OCI-LY7 (cell line): ENCODE data around the gene LLGL1. TPM values are rescaled to one million over a fixed set of nuclear protein-coding genes. Genes with fewer than 3 reads are reported as not detected.

Experiments
- BruUV-seq: library from RNA; stranded (reverse); fragments of 400-500 nt; replicated peaks from 2 replicates; lab custom pipeline; 2021; lab: Mats Ljungman, UMichigan
- CTCF ChIA-PET: fragments of 300-600 bp; sonication (Branson Sonifier 250); formaldehyde crosslinking; loops from one replicate; lab custom pipeline; 2022; ENCODE audit warnings: antibody characterized with exemption; ENCODE audit not compliant: unreplicated experiment; lab: Charles Lee
- POLR2A ChIA-PET: fragments of 300-600 bp; sonication (Branson Sonifier 250); formaldehyde crosslinking; loops from one replicate; lab custom pipeline; 2022; ENCODE audit warnings: antibody characterized with exemption; lab: Charles Lee
- DNase-seq: peaks from one replicate; pipeline ENCODE4 v3.0.0-alpha.2; 2015; ENCODE audit warnings: low spot score
- H2AFZ ChIP-seq: fragments of 200-600 bp; sonication (generic), shearing (Covaris generic); 2 replicates; pipeline ENCODE4 v1.6.1; 2014; ENCODE audit warnings: mild to moderate bottlenecking, antibody characterized with exemption, low read length, moderate library complexity
- H3K27ac ChIP-seq: fragments of 200-600 bp; sonication (generic); 2 replicates; pipeline ENCODE4 v1.5.1; 2014; ENCODE audit warnings: mixed run types, low read depth, mild to moderate bottlenecking, moderate library complexity, low read length, inconsistent platforms; ENCODE audit not compliant: poor library complexity, severe bottlenecking
- H3K36me3 ChIP-seq: fragments of 200-600 bp; sonication (generic); 2 replicates; pipeline ENCODE4 v1.6.1; 2014; ENCODE audit warnings: mild to moderate bottlenecking, antibody characterized with exemption, low read length, moderate library complexity, mixed read lengths; ENCODE audit not compliant: insufficient read depth
- H3K4me1 ChIP-seq: fragments of 200-600 bp; sonication (generic); 2 replicates; pipeline ENCODE4 v1.5.1; 2014; ENCODE audit warnings: mild to moderate bottlenecking, low read length; ENCODE audit not compliant: insufficient read depth, poor library complexity, severe bottlenecking
- H3K4me2 ChIP-seq: fragments of 200-600 bp; sonication (generic); 2 replicates; pipeline ENCODE4 v1.6.1; 2014; ENCODE audit warnings: mild to moderate bottlenecking, low read length
- H3K4me3 ChIP-seq: fragments of 200-600 bp; sonication (generic); 2 replicates; pipeline ENCODE4 v1.5.1; 2014; ENCODE audit warnings: mild to moderate bottlenecking, low read depth, low read length; ENCODE audit not compliant: poor library complexity, severe bottlenecking
- H3K79me2 ChIP-seq: fragments of 200-600 bp; sonication (generic); 2 replicates; pipeline ENCODE4 v1.6.1; 2016; ENCODE audit warnings: low read depth, mild to moderate bottlenecking, low read length, moderate library complexity, mixed read lengths; ENCODE audit not compliant: insufficient read depth
- H3K9me2 ChIP-seq: fragments of 200-600 bp; sonication (generic); 2 replicates; pipeline ENCODE4 v1.6.1; 2016; ENCODE audit warnings: mild to moderate bottlenecking, low read length, mixed read lengths; ENCODE audit not compliant: insufficient read depth
- H3K9me3 ChIP-seq: fragments of 200-600 bp; sonication (generic); 2 replicates; pipeline ENCODE4 v1.6.1; 2014; ENCODE audit warnings: mild to moderate bottlenecking, mixed run types, low read length, mixed read lengths
- H4K20me1 ChIP-seq: fragments of 200-600 bp; sonication (generic); 2 replicates; pipeline ENCODE4 v1.6.1; 2014; ENCODE audit warnings: mild to moderate bottlenecking, antibody characterized with exemption, low read length, moderate library complexity, mixed read lengths; ENCODE audit not compliant: insufficient read depth
- EZH2phosphoT487 ChIP-seq: fragments of 200-600 bp; sonication (generic); IDR thresholded peaks from 2 replicates; pipeline ENCODE4 v1.6.1; 2018; ENCODE audit warnings: low read depth, borderline replicate concordance, mild to moderate bottlenecking, mixed run types, antibody characterized with exemption, low read length, moderate library complexity, mixed read lengths
- intact Hi-C: fragments of 100-400 bp; cut with micrococcal nuclease; formaldehyde crosslinking; loops from one replicate; pipeline ENCODE4 v1.10.0; 2022; ENCODE audit not compliant: unreplicated experiment
- total RNA-seq, 2 experiments: library from RNA; depleted of rRNA in 1 of 2; stranded (reverse); fragments of >200 nt in 1 of 2; shearing (Covaris generic) in 1 of 2; gene quantifications; 2 replicates each; pipeline ENCODE4 v1.2.3, GENCODE V29; 2014 to 2022
- TF ChIP-seq, protein P1 (sequence below): fragments of 200-600 bp; sonication (generic); conservative IDR thresholded peaks from 2 replicates; pipeline ENCODE4 v1.5.1; 2014; ENCODE audit warnings: mild to moderate bottlenecking, antibody characterized with exemption, low read length, moderate library complexity, mixed read lengths

The LLGL1 gene
- total RNA-seq, 2 experiments from 2014 or later, result 14.1 to 19.9 TPM

- Histone ChIP-seq H3K4me1 (no peaks in the 10 kb centered on the region), H3K9me2 (no peaks in the 10 kb centered on the region), H3K4me2 (no peak overlapping the region), H3K36me3 (peaks cover 21% of the 10 kb centered on the region; the same call in 1 of the 2 replicates), H3K27ac (no peak overlapping the region), H4K20me1 (no peaks in the 10 kb centered on the region), H3K9me3 (no peaks in the 10 kb centered on the region), H3K4me3 (no peak overlapping the region), H3K79me2 (no peaks in the 10 kb centered on the region), H2AFZ (no peak overlapping the region)
- CTCF ChIA-PET, result interaction anchor here (1.1 kb wide), 1 partner anchor 8 kb away, joined by 3 read pairs; the partner anchor contains the start of gene MIEF2
- TF ChIP-seq EZH2phosphoT487, result no peak
- TF ChIP-seq, protein P1, sequence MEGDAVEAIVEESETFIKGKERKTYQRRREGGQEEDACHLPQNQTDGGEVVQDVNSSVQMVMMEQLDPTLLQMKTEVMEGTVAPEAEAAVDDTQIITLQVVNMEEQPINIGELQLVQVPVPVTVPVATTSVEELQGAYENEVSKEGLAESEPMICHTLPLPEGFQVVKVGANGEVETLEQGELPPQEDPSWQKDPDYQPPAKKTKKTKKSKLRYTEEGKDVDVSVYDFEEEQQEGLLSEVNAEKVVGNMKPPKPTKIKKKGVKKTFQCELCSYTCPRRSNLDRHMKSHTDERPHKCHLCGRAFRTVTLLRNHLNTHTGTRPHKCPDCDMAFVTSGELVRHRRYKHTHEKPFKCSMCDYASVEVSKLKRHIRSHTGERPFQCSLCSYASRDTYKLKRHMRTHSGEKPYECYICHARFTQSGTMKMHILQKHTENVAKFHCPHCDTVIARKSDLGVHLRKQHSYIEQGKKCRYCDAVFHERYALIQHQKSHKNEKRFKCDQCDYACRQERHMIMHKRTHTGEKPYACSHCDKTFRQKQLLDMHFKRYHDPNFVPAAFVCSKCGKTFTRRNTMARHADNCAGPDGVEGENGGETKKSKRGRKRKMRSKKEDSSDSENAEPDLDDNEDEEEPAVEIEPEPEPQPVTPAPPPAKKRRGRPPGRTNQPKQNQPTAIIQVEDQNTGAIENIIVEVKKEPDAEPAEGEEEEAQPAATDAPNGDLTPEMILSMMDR, result no peak
- POLR2A ChIA-PET, result interaction anchor here (0.6 to 1.4 kb wide), 2 partner anchors 9 to 1827 kb away, joined by 3 read pairs; partner anchors contain the start of gene FLII
- no TSS peak for BruUV-seq
- intact Hi-C loops, result no loop called here
- no peak for DNase-seq
Observed at GRCh38 chr17:18267927-18268711, 42.7 kb downstream of the LLGL1 start.

DNA sequence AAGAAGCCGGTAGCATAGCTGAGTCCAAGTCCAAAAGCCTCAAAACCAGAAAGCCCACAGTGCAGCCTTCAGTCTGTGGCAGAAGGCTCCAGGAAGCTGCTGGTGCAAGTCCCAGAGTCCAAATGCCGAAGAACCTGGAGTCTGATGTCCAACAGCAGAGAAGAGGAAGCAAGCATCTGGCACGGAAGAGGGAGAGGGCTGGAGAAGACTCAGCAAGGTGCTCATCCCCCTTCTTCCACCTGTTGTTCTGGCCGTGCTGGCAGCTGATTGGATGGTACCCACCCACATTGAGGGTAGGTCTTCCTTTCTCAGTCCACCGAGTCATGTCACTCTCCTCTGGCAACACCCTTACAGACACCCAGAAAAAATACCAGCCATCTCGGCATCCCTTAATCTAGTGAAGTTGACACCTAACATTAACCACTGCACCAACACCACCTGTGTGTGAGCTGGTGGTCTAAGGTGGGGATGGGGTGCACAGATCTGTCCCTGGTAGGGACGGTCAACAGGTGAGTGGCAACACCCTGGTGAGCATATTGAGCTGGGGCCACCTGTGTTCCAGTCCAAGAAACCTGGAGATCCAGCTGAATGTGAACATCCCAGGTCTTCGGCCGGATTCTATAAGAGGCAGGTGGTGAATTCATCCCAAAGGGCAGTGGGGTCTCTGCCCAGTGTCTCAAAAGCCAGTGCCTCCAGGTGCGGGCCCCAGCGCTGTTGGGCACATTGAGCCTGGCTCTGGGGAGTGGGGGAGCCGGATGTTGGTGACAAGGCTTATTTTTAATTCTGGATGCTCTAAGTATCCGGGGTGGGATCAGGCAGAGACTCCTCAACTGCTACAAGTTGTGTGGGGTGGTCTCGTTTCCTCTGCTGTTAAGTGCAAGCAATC lies 44.9 kb downstream of the LLGL1 start:
- CTCF ChIA-PET, result interaction anchor here (0.5 kb wide), 1 partner anchor 15 kb away, joined by 3 read pairs; no protein-coding TSS in a partner anchor
- no peaks in the 10 kb centered on the region for H3K79me2 ChIP-seq

More for the DNA sequence above, 44.9 kb downstream of the LLGL1 start:
- POLR2A ChIA-PET, result no interaction called here
- Histone ChIP-seq H2AFZ (no peak overlapping the region), H4K20me1 (no peaks in the 10 kb centered on the region), H3K9me3 (no peaks in the 10 kb centered on the region), H3K36me3 (peaks cover 39% of the 10 kb centered on the region; the same call in 1 of the 2 replicates), H3K4me2 (no peak overlapping the region), H3K4me3 (no peak overlapping the region), H3K27ac (no peak overlapping the region), H3K9me2 (no peaks in the 10 kb centered on the region), H3K4me1 (no peaks in the 10 kb centered on the region)
- intact Hi-C loops, result no loop called here
- TF ChIP-seq, protein P1, result no peak
- BruUV-seq, result no TSS peak
- DNase-seq, result no peak
